Ectodermal cell (in vitro differentiated cells): ENCODE data around the gene RNF157.
A peak's percentile ranks its signal among the peaks of the same experiment; 100 is the strongest.

Source experiments
- H3K27ac ChIP-seq: 2 replicates; pipeline ENCODE4 v1.7.0; 2013; ENCODE audit warnings: mild to moderate bottlenecking, low read depth, low read length; ENCODE audit not compliant: insufficient read depth, poor library complexity, severe bottlenecking
- H3K27me3 ChIP-seq: 2 replicates; pipeline ENCODE4 v1.7.0; 2013; ENCODE audit warnings: mild to moderate bottlenecking, low read length; ENCODE audit not compliant: insufficient read depth, control insufficient read depth, poor library complexity, severe bottlenecking
- H3K36me3 ChIP-seq: one replicate; pipeline ENCODE4 v1.7.0; 2013; ENCODE audit warnings: low read length; ENCODE audit not compliant: control insufficient read depth, insufficient read depth
- H3K4me1 ChIP-seq: one replicate; pipeline ENCODE4 v1.7.0; 2013; ENCODE audit warnings: low read length; ENCODE audit not compliant: control insufficient read depth, insufficient read depth
- H3K4me3 ChIP-seq: 2 replicates; pipeline ENCODE4 v1.7.0; 2013; ENCODE audit warnings: low read depth, low read length, control low read depth; ENCODE audit not compliant: insufficient read depth
- H3K9me3 ChIP-seq: 2 replicates; pipeline ENCODE4 v1.7.0; 2013; ENCODE audit warnings: mild to moderate bottlenecking, low read length, moderate library complexity; ENCODE audit not compliant: control insufficient read depth
- WGBS, 2 experiments: methylation state at CpG; one replicate each; pipeline ENCODE4 v1.1.7; 2013; ENCODE audit warnings: missing lambda C conversion rate in 2 of 2; 5-methylcytosine and 5-hydroxymethylcytosine counted together

Gene RNF157

DNA sequence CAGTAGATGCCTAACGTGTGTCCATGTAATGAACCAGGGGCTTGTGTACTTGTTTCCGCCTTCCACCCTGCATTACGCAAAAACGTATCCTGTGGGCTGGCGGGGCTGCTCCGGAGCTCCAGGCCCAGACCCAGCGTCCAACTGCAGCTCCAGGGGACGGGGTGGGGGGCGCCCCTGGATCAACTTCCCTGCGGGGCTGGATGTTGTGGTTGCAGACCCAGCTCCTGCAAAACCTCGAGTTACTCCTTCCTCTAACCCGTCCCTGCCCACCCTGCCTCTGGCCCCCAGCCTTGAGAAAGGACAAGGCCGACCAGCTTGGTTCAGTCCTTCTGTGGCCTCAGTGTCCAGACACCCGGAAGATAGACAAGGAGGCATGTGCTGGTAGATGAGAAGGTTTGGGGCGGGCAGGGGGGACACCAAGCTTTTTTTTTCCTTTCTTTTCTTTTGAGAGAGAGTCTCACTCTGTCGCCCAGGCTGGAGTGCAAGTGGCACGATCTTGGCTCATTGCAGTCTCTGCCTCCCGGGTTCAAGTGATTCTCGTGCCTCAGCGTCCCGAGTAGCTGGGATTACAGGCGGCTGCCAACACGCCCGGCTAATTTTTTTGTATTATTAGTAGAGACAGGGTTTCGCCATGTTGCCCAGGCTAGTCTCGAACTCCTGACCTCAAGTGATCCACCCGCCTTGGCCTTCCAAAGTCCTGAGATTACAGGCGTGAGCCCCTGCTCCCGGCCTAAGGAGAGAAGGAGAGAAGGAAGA lies 136.0 kb downstream of the RNF157 start:
- H3K27me3 ChIP-seq, result no peaks in the 10 kb centered on the region
- peak overlapping the region; percentile 91 for H3K4me3 ChIP-seq
- peaks cover 6% of the 10 kb centered on the region for H3K4me1 ChIP-seq
- 91% methylated on average over 29 of the region's 29 CpGs for WGBS, 2 experiments
- H3K36me3 ChIP-seq, result peaks cover 12% of the 10 kb centered on the region
- H3K9me3 ChIP-seq, result no peaks in the 10 kb centered on the region
- peak overlapping the region; percentile 82 for H3K27ac ChIP-seq

DNA sequence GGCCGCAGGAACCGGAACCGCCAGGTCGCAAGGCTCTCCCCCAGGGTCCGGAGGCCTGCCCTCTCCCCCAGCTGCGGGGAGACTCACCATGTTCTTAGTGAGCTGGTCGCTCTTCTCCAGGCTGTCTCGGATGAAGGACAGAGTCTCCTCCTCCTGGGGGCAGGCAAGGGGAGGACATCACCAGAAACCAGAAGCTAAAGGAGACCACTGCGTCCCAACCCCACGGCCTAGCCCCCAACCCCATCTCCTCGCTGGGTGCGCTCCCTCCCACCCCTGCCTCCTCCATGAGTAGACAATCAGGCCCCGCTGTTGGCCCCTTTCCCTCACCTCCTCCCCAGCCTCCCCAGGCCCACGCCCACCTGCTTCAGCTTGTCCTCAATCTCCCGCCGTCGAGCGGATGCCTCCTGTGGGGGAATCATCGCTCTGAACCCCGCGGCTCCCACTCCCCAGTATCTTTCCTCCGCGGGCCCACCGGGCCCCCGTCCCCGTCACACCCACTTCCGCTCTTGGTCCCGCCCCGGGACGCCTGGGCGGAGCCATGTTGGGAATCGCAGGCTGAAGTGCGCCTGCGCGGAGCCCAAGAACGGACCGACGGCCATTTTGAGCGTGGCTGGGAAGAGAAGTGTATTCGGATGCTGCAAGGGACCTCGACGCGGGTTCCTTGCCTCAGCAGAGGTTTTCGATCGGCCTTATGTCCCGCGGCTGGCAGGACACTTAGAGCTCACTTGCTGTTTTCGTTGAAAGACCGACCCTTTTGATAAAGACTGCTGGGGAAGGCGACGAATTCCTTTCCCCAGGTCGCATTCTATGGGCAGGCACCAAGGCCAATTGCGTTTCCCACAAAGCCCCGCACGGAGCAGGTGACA lies 136.8 kb downstream of the RNF157 start, which contains the start of gene EXOC7:
EXOC7 (minus strand) TSS at position 514 of the 866 bp plus-strand sequence; CDS start at position 419, 95 bp downstream.
- H3K36me3 ChIP-seq, result peaks cover 12% of the 10 kb centered on the region
- no peaks in the 10 kb centered on the region for H3K9me3 ChIP-seq
- H3K27ac ChIP-seq, result peak within 1 kb of the TSS; percentile 82
- no peaks in the 10 kb centered on the region for H3K27me3 ChIP-seq
- peak within 1 kb of the TSS; percentile 91 for H3K4me3 ChIP-seq
- 8% methylated on average over 55 of the region's 55 CpGs for WGBS, 2 experiments
- H3K4me1 ChIP-seq, result peaks cover 6% of the 10 kb centered on the region

DNA sequence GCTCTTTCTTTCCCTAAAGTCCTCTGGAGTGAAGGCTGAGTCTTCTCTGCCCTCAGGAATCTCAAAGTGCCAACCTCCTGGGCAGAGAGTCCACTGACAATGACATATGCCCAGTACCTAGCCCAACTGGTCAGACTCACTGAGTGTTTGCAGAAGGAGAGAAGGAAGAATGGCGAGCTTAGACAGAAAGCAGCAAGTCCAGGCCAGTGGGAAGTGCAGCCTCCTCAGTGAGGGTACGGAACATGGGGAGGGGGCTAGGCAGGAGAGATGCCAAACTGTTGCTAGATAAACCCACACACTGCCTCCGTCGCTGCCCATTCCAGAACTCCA lies 137.4 kb downstream of the RNF157 start:
- Histone ChIP-seq H3K4me1 (peaks cover 6% of the 10 kb centered on the region), H3K9me3 (no peaks in the 10 kb centered on the region), H3K27ac (no peak overlapping the region), H3K36me3 (peaks cover 13% of the 10 kb centered on the region), H3K27me3 (no peaks in the 10 kb centered on the region), H3K4me3 (peak overlapping the region; percentile 91)
- WGBS, 2 experiments, result 8 to 12% methylated on average over 4 of the region's 4 CpGs

DNA sequence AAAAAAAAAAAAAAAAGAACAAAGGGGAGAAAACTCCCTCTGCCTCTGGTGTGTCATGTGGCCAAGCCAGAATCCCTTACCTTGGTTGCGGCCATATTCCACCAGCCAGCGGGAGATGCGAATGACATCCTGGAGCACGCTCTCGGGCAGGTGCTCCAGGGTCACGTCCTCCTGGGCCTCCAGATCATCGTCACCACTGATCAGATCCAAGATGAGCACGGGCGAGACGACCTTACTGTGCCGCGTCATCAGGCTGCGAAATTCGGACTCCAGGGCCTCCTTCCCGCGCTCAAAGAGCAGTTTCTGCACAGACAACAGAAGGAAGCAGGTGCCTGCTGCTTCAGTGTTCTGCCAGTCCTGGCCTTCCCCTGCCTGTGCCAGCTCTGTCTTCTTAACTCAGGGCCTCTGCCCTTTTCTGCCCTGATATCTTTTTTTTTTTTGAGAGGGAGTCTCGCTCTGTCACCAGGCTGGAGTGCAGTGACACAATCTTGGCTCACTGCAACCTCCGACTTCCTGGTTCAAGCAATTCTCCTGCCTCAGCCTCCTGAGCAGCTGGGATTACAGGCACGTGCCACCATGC lies 142.5 kb downstream of the RNF157 start:
- Histone ChIP-seq H3K9me3 (no peaks in the 10 kb centered on the region), H3K27ac (no peak overlapping the region), H3K4me3 (no peak overlapping the region), H3K36me3 (peaks cover 52% of the 10 kb centered on the region), H3K27me3 (no peaks in the 10 kb centered on the region), H3K4me1 (no peaks in the 10 kb centered on the region)
- 93 to 95% methylated on average over 19 of the region's 19 CpGs for WGBS, 2 experiments

DNA sequence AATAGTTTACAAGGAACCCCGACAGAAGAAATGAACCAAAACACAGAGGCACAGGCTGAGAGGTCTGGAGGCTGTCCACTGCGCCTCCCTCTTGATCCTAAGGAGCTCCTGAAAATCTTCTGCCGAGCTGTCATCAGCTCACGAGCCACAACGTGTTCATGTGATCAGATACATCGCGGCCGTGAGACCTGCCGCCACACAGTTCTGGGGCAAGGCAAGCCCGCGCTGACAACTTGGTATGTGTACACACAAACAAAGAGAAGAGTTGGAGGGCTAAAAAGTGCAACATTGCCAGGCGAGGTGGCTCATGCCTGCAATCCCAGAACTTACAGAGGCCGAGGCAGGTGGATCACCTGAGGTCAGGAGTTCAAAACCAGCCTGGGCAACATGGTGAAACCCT lies 144.3 kb downstream of the RNF157 start:
- no peak overlapping the region for H3K4me3 ChIP-seq
- no peak overlapping the region for H3K27ac ChIP-seq
- no peaks in the 10 kb centered on the region for H3K27me3 ChIP-seq
- peaks cover 58% of the 10 kb centered on the region for H3K36me3 ChIP-seq
- H3K4me1 ChIP-seq, result no peaks in the 10 kb centered on the region
- WGBS, 2 experiments, result 90 to 91% methylated on average over 13 of the region's 13 CpGs
- H3K9me3 ChIP-seq, result no peaks in the 10 kb centered on the region

DNA sequence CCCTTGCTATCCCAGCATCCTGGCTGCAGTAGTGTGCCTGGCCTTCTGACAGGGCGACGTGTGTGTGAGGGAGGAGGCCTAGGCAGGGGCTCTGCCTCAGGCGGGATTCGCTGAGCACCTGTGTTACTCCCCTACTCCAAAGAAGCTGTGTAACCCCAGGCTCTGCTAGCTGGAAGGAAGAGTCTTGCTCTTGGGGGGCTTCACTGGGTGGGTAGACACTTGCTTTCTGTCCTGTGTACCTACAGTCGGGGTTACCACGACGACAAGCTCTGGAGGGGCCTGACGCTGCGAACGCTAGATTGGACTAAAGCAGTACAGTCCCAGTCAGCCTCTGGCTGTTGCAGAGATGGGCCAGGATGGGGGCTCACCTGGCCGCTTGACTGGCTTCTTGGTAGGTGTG lies 146.2 kb downstream of the RNF157 start:
- H3K9me3 ChIP-seq, result no peaks in the 10 kb centered on the region
- no peak overlapping the region for H3K4me3 ChIP-seq
- no peaks in the 10 kb centered on the region for H3K4me1 ChIP-seq
- no peaks in the 10 kb centered on the region for H3K27me3 ChIP-seq
- 90 to 91% methylated on average over 11 of the region's 11 CpGs for WGBS, 2 experiments
- H3K36me3 ChIP-seq, result peaks cover 57% of the 10 kb centered on the region
- no peak overlapping the region for H3K27ac ChIP-seq

DNA sequence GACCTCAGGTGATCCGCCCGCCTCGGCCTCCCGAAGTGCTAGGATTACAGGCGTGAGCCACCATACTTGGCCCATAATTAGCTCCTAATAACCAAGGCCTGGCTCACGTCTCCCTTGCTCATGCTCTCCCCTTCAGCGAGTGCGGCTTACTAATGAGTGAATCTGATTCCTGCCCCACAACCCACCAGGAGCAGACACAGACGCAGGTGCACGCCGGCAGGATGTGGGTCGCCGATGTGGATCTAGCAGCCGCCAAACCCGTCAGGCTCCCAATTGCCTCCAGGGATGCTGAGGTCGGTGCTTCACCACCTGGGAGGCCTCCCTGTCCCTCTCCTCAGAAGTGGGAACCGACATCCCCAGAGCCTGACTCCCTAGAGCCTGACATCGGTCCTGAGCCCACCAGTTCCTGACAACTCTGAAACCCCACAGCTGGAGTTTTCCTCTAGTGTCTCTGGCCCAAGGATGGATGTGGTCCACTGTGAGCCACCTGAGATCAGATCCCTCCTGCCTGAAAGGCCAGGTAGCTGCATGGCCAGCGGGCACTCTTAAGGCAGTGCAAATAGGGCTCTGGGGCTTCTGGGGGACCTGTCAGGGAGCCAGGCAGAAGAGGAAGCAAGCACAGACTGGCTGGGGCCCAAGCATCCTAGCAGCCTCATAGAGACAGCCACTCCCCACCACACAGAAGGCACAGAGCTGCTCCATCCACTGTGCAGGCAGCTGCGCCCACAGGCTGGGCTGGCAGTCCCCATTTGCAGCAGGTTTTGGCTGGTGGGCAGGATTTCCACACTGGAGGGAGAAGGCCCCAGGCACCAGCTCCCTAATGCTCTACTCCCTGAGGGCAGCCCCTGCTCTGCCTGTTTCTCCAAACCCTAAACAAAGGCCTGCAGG lies 147.5 kb downstream of the RNF157 start:
- Histone ChIP-seq H3K9me3 (no peaks in the 10 kb centered on the region), H3K4me1 (no peaks in the 10 kb centered on the region), H3K36me3 (peaks cover 63% of the 10 kb centered on the region), H3K4me3 (no peak overlapping the region), H3K27me3 (no peaks in the 10 kb centered on the region), H3K27ac (no peak overlapping the region)
- WGBS, 2 experiments, result 92 to 96% methylated on average over 20 of the region's 20 CpGs
